ENCODE results near the gene NDE1.
"Not testable (repeated sequence)": the region's sequence is repeated elsewhere in the genome, so short reads cannot be mapped to it uniquely, and the experiment has no call there.

Gene NDE1

GRCh38 chr16:15653227-15653626 is 3.2 kb downstream of the NDE1 start:
- DNase-seq, result no peak

GRCh38 chr16:15654591-15654990 is 4.5 kb downstream of the NDE1 start:
- DNase-seq, result no peak

GRCh38 chr16:15655561-15655960 is 5.5 kb downstream of the NDE1 start:
- not testable (repeated sequence) for DNase-seq

GRCh38 chr16:15658149-15658548 is 8.1 kb downstream of the NDE1 start:
- DNase-seq, result no peak

GRCh38 chr16:15658556-15658955 is 8.5 kb downstream of the NDE1 start:
- no peak for DNase-seq

- no peak for DNase-seq
Observed at GRCh38 chr16:15660203-15660601, 10.2 kb downstream of the NDE1 start.

- no peak for DNase-seq
Observed at GRCh38 chr16:15665107-15665506, 15.1 kb downstream of the NDE1 start.

GRCh38 chr16:15667091-15667742 is 17.2 kb downstream of the NDE1 start:
- no peak for DNase-seq

- no peak for DNase-seq
Observed at GRCh38 chr16:15671530-15672117, 21.6 kb downstream of the NDE1 start.

GRCh38 chr16:15672127-15672513 is 22.1 kb downstream of the NDE1 start:
- not testable (repeated sequence) for DNase-seq

- DNase-seq, result no peak
Observed at GRCh38 chr16:15672514-15673167, 22.6 kb downstream of the NDE1 start.

- no peak for DNase-seq
Observed at GRCh38 chr16:15674571-15674970, 24.5 kb downstream of the NDE1 start.

GRCh38 chr16:15676506-15676905 is 26.5 kb downstream of the NDE1 start:
- no peak for DNase-seq

- no peak for DNase-seq
Observed at GRCh38 chr16:15677447-15677846, 27.4 kb downstream of the NDE1 start.

GRCh38 chr16:15682105-15682570 is 32.1 kb downstream of the NDE1 start:
- DNase-seq, result no peak

GRCh38 chr16:15686287-15686686 is 36.2 kb downstream of the NDE1 start:
- DNase-seq, result no peak

- no peak for DNase-seq
Observed at GRCh38 chr16:15689290-15689689, 39.2 kb downstream of the NDE1 start.

GRCh38 chr16:15690296-15690695 is 40.3 kb downstream of the NDE1 start:
- DNase-seq, result no peak

GRCh38 chr16:15691046-15691445 is 41.0 kb downstream of the NDE1 start:
- DNase-seq, result no peak

GRCh38 chr16:15692508-15692907 is 42.5 kb downstream of the NDE1 start:
- not testable (repeated sequence) for DNase-seq

- no peak for DNase-seq
Observed at GRCh38 chr16:15694499-15694898, 44.5 kb downstream of the NDE1 start.

GRCh38 chr16:15699819-15700218 is 49.8 kb downstream of the NDE1 start:
- no peak for DNase-seq

GRCh38 chr16:15701367-15701766 is 51.3 kb downstream of the NDE1 start:
- no peak for DNase-seq

Data from NCI-H1105 treated with DMSO at 0.1 percent for 48 hours (cell line).